ENCODE measurements around the gene VEGFB.
A peak's percentile ranks its signal among the peaks of the same experiment; 100 is the strongest.

The VEGFB gene

DNA sequence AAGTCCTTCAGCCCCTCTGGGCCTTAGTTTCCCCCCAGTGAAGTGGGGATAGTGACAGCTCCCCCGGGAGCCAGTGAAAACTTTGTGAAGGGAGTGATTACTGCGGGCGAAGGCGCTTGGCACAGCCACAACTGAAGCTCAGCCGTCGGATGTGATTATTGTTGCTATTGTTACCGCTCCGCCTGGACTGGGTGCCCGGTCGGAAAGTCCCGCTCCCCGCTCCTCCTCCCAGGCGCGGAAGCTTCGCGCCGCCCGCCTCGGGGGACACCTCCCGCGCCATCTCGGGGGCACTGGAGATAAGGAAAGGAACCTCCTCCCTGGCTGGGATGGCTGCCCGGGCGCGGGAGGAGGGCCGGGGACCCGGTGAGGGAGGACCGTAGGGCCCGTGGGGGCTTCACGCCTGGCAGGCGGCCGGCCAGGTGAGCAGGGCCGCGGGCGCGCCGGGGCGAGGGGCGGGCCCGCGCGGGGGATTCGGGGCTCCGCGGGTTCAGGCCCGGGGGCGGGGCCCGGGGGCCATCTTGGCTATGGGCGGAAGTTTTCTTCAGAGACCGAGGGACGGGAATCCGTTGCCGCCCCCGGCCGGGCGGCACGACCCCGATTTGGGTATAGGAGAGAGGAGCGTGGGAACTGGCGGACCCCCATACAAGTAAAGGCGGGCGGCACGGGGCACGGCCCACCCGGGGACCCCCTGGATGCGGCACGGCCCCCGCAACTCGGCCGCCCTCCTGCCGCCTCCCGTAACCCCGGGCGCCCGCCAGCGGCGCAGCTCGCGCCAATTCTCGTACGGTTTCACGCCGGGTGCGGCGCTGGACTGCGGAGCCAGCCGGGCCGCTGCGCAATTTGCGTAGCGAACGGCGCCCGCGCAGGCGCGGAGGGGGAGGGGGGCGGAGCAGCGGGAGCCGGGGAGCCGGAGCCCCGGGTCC, 50.8 kb downstream of the VEGFB start, which contains the start of gene GPR137:
Gene GPR137 (plus strand): TSS at position 887 of the 923 bp plus-strand sequence. CDS start 677 bp downstream, outside the sequence.
- DNase-seq = peak; percentile 74

DNA sequence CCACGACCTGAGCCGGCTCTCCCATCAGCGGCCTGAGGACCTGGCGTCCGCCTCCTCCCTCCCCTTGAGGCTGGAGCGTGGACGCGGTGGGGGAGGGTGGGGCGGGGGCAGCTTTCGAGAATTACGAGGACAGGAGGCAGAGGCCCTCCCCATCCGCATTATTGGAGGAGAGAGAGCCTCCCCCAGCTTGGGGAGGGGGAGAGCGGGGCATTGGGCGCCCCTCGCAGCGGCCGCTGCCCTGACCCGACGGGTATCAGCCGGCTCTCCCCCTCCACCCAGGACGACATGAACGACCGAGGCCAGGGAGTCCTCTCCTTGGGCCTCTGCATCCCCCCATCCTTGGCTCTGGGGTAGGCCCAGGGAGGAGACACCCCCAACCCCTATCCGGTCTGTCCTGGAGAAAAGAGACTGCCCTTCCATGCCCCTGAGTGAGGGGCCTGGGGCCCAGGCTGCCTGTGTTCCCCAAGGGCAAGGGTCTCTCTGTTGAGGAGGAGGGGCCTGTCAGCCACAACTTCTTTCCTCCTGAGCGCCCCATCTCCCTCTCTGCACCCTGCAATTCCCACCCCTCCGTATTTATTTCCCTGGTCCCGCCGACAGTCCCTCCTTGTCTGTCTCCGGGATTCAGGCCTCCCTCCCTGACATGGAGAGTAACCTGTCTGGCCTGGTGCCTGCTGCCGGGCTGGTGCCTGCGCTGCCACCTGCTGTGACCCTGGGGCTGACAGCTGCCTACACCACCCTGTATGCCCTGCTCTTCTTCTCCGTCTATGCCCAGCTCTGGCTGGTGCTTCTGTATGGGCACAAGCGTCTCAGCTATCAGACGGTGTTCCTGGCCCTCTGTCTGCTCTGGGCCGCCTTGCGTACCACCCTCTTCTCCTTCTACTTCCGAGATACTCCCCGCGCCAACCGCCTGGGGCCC, 51.8 kb downstream of the VEGFB start:
- peak; percentile 54 for DNase-seq

DNA sequence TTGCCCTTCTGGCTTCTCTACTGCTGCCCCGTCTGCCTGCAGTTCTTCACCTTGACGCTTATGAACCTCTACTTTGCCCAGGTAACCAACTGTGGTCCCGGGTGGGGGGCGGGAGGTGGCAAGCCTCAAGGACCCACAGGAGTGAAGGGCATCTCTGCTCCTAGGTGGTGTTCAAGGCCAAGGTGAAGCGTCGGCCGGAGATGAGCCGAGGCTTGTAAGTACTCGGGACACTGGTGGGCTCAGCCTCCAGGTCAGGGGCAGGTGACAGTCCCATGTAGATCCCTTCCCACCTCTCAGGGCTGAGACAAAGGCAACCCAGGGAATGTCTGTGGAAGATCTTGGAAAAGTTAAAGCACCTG, 52.4 kb downstream of the VEGFB start:
- no peak for DNase-seq

DNA sequence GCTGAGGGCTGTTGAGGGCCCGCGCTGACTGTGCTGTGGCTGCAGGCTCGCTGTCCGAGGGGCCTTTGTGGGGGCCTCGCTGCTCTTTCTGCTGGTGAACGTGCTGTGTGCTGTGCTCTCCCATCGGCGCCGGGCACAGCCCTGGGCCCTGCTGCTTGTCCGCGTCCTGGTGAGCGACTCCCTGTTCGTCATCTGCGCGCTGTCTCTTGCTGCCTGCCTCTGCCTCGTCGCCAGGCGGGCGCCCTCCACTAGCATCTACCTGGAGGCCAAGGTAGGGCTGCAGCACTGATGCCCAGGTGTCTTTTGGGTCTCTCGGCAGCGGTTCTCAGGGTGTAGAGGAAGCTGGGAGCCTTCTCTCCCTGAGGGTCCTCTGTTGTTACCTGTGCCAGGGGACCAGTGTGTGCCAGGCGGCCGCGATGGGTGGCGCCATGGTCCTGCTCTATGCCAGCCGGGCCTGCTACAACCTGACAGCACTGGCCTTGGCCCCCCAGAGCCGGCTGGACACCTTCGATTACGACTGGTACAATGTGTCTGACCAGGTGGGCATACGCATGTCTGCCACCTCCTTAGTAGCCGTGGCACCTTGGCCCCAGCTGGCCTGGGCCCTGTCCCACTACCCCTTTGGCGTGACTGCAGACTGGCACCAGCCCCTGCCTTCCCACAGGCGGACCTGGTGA, 53.4 kb downstream of the VEGFB start:
- DNase-seq = no peak

DNA sequence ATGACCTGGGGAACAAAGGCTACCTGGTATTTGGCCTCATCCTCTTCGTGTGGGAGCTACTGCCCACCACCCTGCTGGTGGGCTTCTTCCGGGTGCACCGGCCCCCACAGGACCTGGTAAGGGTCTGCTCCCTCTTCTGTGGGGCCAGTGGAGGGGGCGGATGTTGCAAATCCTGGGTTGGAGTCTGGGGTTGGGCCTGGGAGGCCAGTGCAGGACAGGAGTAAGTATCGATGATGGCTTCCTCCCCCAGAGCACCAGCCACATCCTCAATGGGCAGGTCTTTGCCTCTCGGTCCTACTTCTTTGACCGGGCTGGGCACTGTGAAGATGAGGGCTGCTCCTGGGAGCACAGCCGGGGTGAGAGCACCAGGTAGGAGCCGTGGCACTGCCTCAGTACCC, 54.0 kb downstream of the VEGFB start:
- no peak for DNase-seq
